ENCODE data around the gene SPATS2L. TPM values are rescaled to one million over a fixed set of nuclear protein-coding genes. Genes with fewer than 3 reads are reported as not detected.

The SPATS2L gene
- total RNA-seq, 2 experiments from 2014 or later: 14.7 to 25.8 TPM

DNA sequence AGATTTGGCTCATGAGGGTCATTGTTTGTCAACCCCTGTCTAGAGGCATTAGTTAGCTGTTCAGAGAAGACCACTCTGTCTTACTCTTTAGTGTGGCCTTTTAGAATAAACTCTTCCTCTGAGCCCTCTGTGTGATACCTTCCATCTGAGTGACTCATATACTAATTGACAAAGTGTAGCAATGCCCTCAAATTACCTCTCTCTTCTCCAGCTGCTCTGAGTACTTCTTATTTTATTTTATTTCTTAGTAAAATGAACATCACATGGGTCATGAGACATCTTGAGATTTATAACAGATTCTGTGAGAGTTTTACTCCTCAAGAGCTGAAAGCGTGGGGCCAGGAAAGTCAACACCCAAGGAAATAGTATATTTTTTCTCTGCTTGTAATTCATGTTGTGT lies 136.0 kb downstream of the SPATS2L start:
- no peaks in the 10 kb centered on the region for H3K27me3 Mint-ChIP-seq
- no peak overlapping the region for H3K4me3 Mint-ChIP-seq
- no peaks in the 10 kb centered on the region for H3K9me3 Mint-ChIP-seq (ENCODE audit: low read depth)
- CTCF ChIA-PET: interaction anchor here (1.7 kb wide), 1 partner anchor 19 kb away, joined by 4 read pairs; no protein-coding TSS in a partner anchor
- no peaks in the 10 kb centered on the region for H3K36me3 Mint-ChIP-seq (ENCODE audit: low read depth)
- no peak overlapping the region for H3K27ac Mint-ChIP-seq
- peak; percentile 66 for ATAC-seq
- H3K4me1 Mint-ChIP-seq: peaks cover 13% of the 10 kb centered on the region
- DNase-seq: no peak
- POLR2A ChIA-PET: no interaction called here
- intact Hi-C loops (cut with DNase I, micrococcal nuclease): no loop called here

DNA sequence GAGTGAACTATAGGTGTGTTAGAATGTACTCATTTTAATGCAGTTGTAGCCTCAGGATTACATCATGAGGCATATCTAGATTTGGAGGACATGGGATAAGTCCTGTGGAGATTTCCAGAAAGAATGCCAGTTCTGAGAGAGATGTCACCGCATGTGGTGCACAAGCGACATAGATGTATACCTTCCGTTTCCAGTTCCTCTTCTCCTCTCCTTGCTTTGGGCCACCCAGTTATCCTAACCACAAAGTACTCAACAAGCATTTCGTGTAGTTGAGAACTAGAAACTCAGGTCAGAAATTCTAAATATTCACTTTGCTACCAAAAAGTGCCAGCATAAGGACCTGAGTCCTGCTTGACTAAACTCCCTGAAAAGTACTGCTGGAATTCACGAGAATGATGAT lies 136.9 kb downstream of the SPATS2L start:
- DNase-seq (no peak), ATAC-seq (no peak)
- Mint-ChIP-seq H3K27me3 (no peaks in the 10 kb centered on the region), H3K36me3 (ENCODE audit: low read depth) (no peaks in the 10 kb centered on the region), H3K4me3 (no peak overlapping the region), H3K4me1 (peaks cover 17% of the 10 kb centered on the region), H3K27ac (no peak overlapping the region), H3K9me3 (ENCODE audit: low read depth) (no peaks in the 10 kb centered on the region)
- intact Hi-C loops (cut with DNase I, micrococcal nuclease): no loop called here
- POLR2A ChIA-PET: interaction anchor here (1.0 kb wide), 1 partner anchor 12 kb away, joined by 3 read pairs; no protein-coding TSS in a partner anchor
- CTCF ChIA-PET: interaction anchor here (1.7 kb wide), 1 partner anchor 18 kb away, joined by 4 read pairs; no protein-coding TSS in a partner anchor

DNA sequence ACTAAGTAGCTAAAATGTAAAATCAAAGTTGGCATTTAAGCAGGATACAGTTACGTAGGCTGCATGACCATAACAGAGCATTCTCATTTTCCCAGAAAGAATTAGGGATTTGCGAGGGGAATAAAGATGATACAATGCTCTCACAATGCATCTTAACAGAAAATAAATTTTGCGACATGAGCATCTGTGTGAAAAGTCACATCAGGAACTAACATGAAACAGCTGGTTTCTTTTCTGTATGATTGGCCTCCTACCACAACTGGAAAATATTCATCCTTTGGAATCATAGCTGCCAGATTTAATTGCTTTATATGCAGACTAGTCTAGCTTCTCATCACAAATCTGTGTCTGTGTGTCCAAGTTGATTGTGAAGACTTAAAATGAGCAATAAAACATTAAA lies 137.4 kb downstream of the SPATS2L start:
- CTCF ChIA-PET: interaction anchor here (0.6 kb wide), 1 partner anchor 261 kb away, joined by 3 read pairs; no protein-coding TSS in a partner anchor
- POLR2A ChIA-PET: interaction anchor here (1.0 kb wide), 1 partner anchor 11 kb away, joined by 3 read pairs; no protein-coding TSS in a partner anchor
- Mint-ChIP-seq H3K4me1 (peaks cover 22% of the 10 kb centered on the region), H3K4me3 (no peak overlapping the region), H3K27ac (no peak overlapping the region), H3K36me3 (ENCODE audit: low read depth) (no peaks in the 10 kb centered on the region), H3K27me3 (no peaks in the 10 kb centered on the region), H3K9me3 (ENCODE audit: low read depth) (no peaks in the 10 kb centered on the region)
- intact Hi-C loops (cut with DNase I, micrococcal nuclease): no loop called here
- ATAC-seq: no peak
- DNase-seq: no peak

DNA sequence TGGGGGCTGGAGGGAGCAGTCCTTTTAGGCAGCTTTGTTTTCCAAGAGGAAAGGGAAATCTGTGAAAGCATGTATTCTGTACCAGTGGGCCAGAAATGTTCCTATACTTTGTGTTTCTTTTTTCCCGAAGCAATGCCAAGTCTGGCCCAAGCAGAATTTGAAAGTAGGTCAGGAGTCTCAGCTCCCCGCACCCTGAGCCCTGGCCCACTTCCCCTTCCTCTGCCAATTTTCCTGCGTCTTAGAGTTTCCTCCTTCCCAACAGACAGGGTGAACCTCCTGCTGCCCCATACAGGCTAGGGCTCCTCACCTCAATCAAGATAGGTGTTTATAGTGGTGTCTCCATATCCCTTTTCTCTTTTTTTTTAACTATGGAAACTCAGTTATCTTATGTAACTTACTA lies 138.0 kb downstream of the SPATS2L start:
- ATAC-seq (no peak), DNase-seq (no peak)
- Mint-ChIP-seq H3K9me3 (ENCODE audit: low read depth) (no peaks in the 10 kb centered on the region), H3K27me3 (no peaks in the 10 kb centered on the region), H3K36me3 (ENCODE audit: low read depth) (no peaks in the 10 kb centered on the region), H3K27ac (no peak overlapping the region), H3K4me3 (no peak overlapping the region), H3K4me1 (peaks cover 26% of the 10 kb centered on the region)
- intact Hi-C loops (cut with DNase I, micrococcal nuclease): no loop called here
- CTCF ChIA-PET: interaction anchor here (0.8 to 1.6 kb wide), 3 partner anchors 18 to 72 kb away, joined by 3 to 6 read pairs (median 3); no protein-coding TSS in a partner anchor
- POLR2A ChIA-PET: no interaction called here

DNA sequence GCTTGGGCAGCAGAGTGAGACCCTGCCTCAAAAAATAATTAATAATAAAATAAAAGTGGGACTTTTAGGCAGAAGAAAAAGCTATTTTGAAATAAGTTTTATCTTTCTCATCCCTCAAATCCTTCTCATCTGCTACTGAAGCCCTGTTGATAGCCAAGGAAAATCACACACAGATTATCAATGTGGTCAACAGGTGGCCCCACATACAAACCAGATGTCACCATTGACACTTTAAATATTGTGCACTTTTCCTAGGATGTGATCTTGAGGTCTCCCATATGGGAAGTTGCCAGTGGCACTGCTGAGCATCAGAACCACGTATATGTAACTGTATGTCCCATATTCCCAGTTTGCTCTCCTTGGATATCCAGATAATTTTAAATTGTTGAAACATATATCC lies 138.8 kb downstream of the SPATS2L start:
- Mint-ChIP-seq H3K27ac (no peak overlapping the region), H3K4me1 (peaks cover 26% of the 10 kb centered on the region), H3K27me3 (no peaks in the 10 kb centered on the region), H3K36me3 (ENCODE audit: low read depth) (no peaks in the 10 kb centered on the region), H3K4me3 (no peak overlapping the region), H3K9me3 (ENCODE audit: low read depth) (no peaks in the 10 kb centered on the region)
- ATAC-seq (no peak), DNase-seq (no peak)
- intact Hi-C loops (cut with DNase I, micrococcal nuclease): no loop called here
- CTCF ChIA-PET: interaction anchor here (0.6 to 1.6 kb wide), 4 partner anchors 19 to 73 kb away, joined by 3 to 6 read pairs (median 3); no protein-coding TSS in a partner anchor
- POLR2A ChIA-PET: no interaction called here

DNA sequence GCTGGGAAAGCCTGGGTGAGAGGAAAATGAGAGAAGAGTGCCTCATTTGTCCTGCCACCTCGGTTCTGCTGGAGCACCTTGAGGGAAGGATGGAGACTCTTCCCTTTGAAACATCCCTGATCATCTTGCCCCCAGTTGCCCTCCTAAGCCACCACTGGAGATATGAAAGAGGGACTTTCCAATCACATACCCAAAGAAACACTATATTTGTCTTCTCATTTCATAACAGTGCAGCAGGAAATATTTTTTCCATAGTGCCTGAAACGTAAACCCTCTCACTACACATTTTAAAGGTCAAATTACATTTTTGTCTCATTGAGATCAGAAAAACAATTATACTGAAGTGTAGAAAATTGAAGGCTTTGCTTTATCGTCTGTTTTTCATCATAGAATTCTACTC lies 140.1 kb downstream of the SPATS2L start:
- DNase-seq: no peak
- Mint-ChIP-seq H3K27ac (peak overlapping the region; percentile 59), H3K9me3 (ENCODE audit: low read depth) (no peaks in the 10 kb centered on the region), H3K27me3 (no peaks in the 10 kb centered on the region), H3K4me1 (peaks cover 26% of the 10 kb centered on the region), H3K4me3 (peak overlapping the region; percentile 1), H3K36me3 (ENCODE audit: low read depth) (no peaks in the 10 kb centered on the region)
- ChIA-PET POLR2A (no interaction called here), CTCF (no interaction called here)
- peak; percentile 28 for ATAC-seq
- intact Hi-C loops (cut with DNase I, micrococcal nuclease): loop anchor here in 1 of 2 experiments (2.0 kb wide), 1 partner anchor 20 kb away; no protein-coding TSS in a partner anchor

DNA sequence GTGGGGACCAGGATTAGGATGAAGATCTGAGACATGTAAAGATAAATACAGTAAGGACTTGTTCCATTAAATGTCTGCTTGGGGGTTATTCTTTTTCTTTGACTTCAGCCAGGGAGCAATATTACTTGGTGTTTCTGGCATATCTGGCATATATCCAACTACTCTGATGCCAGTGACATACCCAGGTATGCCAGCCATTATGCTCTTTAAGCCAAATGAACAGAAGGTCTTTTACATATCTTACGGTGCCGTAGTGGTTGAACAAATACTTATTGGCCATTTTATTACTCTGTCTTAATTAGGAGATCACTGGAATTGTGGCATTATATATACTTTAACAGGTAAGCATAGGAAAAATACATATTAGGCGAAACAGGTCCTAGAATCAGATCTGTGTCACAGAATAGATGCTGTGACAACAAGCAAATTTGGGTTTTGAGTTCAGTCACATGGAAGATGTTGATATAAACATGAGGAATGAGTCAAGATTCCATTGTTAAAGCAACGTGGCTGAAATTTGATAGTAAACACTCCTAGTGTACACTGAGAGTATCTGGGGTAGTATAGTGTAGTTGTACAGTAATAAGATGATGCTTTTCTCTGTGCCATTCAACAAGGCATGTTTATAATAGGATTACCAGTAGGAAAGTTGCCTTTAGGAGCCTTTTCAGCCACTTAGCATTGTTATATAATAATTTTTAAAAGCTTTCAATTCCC lies 140.8 kb downstream of the SPATS2L start:
- peak; percentile 73 for ATAC-seq
- H3K4me3 Mint-ChIP-seq: peak overlapping the region; percentile 1
- DNase-seq: no peak
- H3K36me3 Mint-ChIP-seq (ENCODE audit: low read depth): no peaks in the 10 kb centered on the region
- peak overlapping the region; percentile 59 for H3K27ac Mint-ChIP-seq
- no peaks in the 10 kb centered on the region for H3K9me3 Mint-ChIP-seq (ENCODE audit: low read depth)
- intact Hi-C loops (cut with DNase I, micrococcal nuclease): loop anchor here in 1 of 2 experiments (2.0 kb wide), 1 partner anchor 20 kb away; no protein-coding TSS in a partner anchor
- ChIA-PET CTCF (no interaction called here), POLR2A (no interaction called here)
- no peaks in the 10 kb centered on the region for H3K27me3 Mint-ChIP-seq
- peaks cover 26% of the 10 kb centered on the region for H3K4me1 Mint-ChIP-seq

DNA sequence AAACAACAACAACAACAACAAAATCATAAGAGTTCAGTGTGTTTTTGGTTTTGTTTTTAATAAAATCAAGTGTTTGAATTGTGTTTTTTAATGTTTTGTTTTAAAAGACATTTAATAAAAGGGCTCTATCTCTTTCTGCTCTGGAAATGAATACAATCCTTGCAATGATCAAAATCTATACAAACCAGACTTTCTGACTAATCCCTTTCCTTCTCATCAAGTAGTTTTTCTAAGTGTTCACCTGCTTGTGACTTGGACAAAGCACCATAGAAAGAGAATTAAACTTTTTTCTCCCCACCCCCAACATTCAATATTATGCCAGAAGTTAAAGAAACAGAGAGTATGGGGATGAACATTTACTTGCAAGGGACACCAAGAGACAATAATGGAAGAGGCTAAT lies 142.0 kb downstream of the SPATS2L start:
- H3K27ac Mint-ChIP-seq: peak overlapping the region; percentile 8
- DNase-seq: no peak
- H3K4me3 Mint-ChIP-seq: no peak overlapping the region
- intact Hi-C loops (cut with DNase I, micrococcal nuclease): no loop called here
- peak; percentile 67 for ATAC-seq
- peaks cover 28% of the 10 kb centered on the region for H3K4me1 Mint-ChIP-seq
- CTCF ChIA-PET: interaction anchor here (1.2 kb wide), 1 partner anchor 72 kb away, joined by 3 read pairs; no protein-coding TSS in a partner anchor
- POLR2A ChIA-PET: no interaction called here
- no peaks in the 10 kb centered on the region for H3K9me3 Mint-ChIP-seq (ENCODE audit: low read depth)
- H3K36me3 Mint-ChIP-seq (ENCODE audit: low read depth): no peaks in the 10 kb centered on the region
- no peaks in the 10 kb centered on the region for H3K27me3 Mint-ChIP-seq

DNA sequence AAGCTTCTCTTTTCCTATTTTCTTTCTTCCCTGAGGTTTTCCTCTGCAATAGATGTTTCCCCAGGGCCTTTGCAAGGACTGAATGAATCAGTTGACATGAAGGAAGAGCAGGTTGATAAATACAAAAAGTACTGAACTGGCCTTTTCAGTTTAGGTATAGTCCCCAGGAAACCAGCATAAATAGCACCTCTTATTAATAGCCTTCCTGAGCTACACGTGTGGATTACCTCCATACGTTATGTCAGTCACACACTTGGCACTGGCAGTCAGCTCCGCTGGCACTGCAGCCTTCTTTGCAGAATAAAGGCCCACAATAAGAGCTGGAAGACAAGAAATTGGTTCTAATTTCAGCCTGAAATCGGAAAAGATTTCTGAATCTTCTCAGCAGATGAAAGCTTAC lies 142.7 kb downstream of the SPATS2L start:
- Mint-ChIP-seq H3K9me3 (ENCODE audit: low read depth) (no peaks in the 10 kb centered on the region), H3K36me3 (ENCODE audit: low read depth) (no peaks in the 10 kb centered on the region), H3K27me3 (no peaks in the 10 kb centered on the region), H3K27ac (no peak overlapping the region), H3K4me1 (peaks cover 32% of the 10 kb centered on the region), H3K4me3 (no peak overlapping the region)
- ChIA-PET POLR2A (no interaction called here), CTCF (interaction anchor here (1.2 kb wide), 2 partner anchors 73 to 476 kb away, joined by 3 read pairs; no protein-coding TSS in a partner anchor)
- no peak for ATAC-seq
- DNase-seq: no peak
- intact Hi-C loops (cut with DNase I, micrococcal nuclease): no loop called here

DNA sequence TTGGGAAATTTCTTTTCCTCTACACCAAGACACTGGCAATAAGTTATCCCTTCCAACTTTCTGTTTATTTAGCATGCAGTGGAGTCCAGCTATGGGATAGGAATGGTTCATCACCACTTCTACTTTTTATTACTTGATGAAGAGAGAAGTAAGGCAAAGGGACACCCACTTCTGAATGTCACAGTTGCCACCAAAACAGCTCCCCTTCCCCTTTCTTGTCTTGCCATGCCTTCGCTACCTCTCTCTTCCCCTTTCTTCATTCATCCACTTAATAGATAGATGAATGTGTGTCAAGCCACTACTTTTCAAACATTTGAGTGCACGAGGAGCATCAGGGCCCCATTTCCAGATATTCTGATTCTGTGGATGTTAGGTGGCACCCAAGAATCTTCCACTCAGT lies 143.8 kb downstream of the SPATS2L start:
- Mint-ChIP-seq H3K4me1 (peaks cover 42% of the 10 kb centered on the region), H3K27ac (no peak overlapping the region), H3K27me3 (no peaks in the 10 kb centered on the region), H3K4me3 (no peak overlapping the region), H3K9me3 (ENCODE audit: low read depth) (no peaks in the 10 kb centered on the region), H3K36me3 (ENCODE audit: low read depth) (no peaks in the 10 kb centered on the region)
- DNase-seq (no peak), ATAC-seq (no peak)
- CTCF ChIA-PET: interaction anchor here (1.2 kb wide), 1 partner anchor 477 kb away, joined by 3 read pairs; no protein-coding TSS in a partner anchor
- POLR2A ChIA-PET: no interaction called here
- intact Hi-C loops (cut with DNase I, micrococcal nuclease): loop anchor here in 1 of 2 experiments (5.0 kb wide), 1 partner anchor 252 kb away; no protein-coding TSS in a partner anchor

DNA sequence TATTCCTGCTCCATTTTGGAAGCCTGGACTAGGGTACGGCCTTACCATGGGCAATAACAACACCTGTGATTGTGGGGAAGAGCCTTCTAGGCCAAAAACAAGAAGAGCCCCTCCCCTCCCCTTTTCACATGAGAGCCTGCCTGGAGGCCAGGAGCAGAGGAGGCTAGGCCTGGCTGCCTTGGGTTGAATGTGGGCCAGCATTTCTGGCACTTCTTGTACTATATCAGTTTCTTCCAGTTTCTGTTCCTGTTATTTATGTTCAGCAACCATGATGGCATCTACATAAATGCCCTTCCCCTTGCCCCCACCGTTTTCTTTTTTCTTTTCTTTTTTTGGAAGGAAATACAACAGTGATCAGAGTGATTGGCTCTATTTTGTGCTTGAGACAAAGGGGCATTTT lies 145.0 kb downstream of the SPATS2L start:
- Mint-ChIP-seq H3K36me3 (ENCODE audit: low read depth) (no peaks in the 10 kb centered on the region), H3K4me1 (peaks cover 50% of the 10 kb centered on the region), H3K4me3 (no peak overlapping the region), H3K9me3 (ENCODE audit: low read depth) (no peaks in the 10 kb centered on the region), H3K27ac (no peak overlapping the region), H3K27me3 (no peaks in the 10 kb centered on the region)
- intact Hi-C loops (cut with DNase I, micrococcal nuclease): loop anchor here in 1 of 2 experiments (5.0 kb wide), 1 partner anchor 251 kb away; no protein-coding TSS in a partner anchor
- ChIA-PET CTCF (no interaction called here), POLR2A (no interaction called here)
- no peak for DNase-seq
- ATAC-seq: no peak

DNA sequence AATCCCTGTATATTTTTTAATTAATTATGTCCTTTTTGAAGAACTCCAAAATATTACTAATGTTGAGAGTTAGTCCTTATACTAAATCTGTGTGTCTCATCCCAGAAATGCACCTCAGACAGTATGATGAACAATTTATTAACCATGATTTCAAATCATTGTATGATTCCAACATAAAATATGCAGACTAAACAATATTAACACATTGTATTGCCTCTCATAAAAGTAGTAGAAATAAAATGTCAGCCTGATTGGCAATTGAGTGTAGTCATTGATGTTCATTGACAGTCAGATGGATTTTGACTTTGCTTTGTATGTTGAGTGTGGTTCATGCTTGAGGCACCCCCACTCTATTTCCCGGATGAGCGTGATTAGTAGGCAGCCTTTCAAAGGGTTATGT lies 145.9 kb downstream of the SPATS2L start:
- Mint-ChIP-seq H3K4me3 (no peak overlapping the region), H3K4me1 (peaks cover 47% of the 10 kb centered on the region), H3K27ac (no peak overlapping the region), H3K9me3 (ENCODE audit: low read depth) (no peaks in the 10 kb centered on the region), H3K27me3 (no peaks in the 10 kb centered on the region), H3K36me3 (ENCODE audit: low read depth) (no peaks in the 10 kb centered on the region)
- intact Hi-C loops (cut with DNase I, micrococcal nuclease): loop anchor here in 1 of 2 experiments (5.0 kb wide), 1 partner anchor 250 kb away; no protein-coding TSS in a partner anchor
- ChIA-PET CTCF (no interaction called here), POLR2A (no interaction called here)
- ATAC-seq (no peak), DNase-seq (no peak)

All from activated CD4-positive, alpha-beta T cell treated with anti-CD3 and anti-CD28 coated beads for 36 hours (primary cell).